ENCODE data around the gene C1QTNF3. TPM values are rescaled to one million over a fixed set of nuclear protein-coding genes. Genes with fewer than 3 reads are reported as not detected.
"Not testable (repeated sequence)": the region's sequence is repeated elsewhere in the genome, so short reads cannot be mapped to it uniquely, and the experiment has no call there.

The C1QTNF3 gene, protein sequence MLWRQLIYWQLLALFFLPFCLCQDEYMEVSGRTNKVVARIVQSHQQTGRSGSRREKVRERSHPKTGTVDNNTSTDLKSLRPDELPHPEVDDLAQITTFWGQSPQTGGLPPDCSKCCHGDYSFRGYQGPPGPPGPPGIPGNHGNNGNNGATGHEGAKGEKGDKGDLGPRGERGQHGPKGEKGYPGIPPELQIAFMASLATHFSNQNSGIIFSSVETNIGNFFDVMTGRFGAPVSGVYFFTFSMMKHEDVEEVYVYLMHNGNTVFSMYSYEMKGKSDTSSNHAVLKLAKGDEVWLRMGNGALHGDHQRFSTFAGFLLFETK
- total RNA-seq (10 to 100 TPM in 1 of 7 donors, 1 to 10 TPM in 6; 2.7 to 10.7 (median 5.8) TPM), polyA plus RNA-seq (1 to 10 TPM; 3.7 to 9.7 (median 6.9) TPM)
- long read RNA-seq, donor 1, partial matches to known transcripts = 0 of 1 reads
- long read RNA-seq, donor 1, other reads (novel, unspliced or antisense) = 0 of 1 reads
- long read RNA-seq, donor 2, partial matches to known transcripts = 0 of 3 reads
- long read RNA-seq, donor 2, other reads (novel, unspliced or antisense) = 0 of 3 reads

DNA sequence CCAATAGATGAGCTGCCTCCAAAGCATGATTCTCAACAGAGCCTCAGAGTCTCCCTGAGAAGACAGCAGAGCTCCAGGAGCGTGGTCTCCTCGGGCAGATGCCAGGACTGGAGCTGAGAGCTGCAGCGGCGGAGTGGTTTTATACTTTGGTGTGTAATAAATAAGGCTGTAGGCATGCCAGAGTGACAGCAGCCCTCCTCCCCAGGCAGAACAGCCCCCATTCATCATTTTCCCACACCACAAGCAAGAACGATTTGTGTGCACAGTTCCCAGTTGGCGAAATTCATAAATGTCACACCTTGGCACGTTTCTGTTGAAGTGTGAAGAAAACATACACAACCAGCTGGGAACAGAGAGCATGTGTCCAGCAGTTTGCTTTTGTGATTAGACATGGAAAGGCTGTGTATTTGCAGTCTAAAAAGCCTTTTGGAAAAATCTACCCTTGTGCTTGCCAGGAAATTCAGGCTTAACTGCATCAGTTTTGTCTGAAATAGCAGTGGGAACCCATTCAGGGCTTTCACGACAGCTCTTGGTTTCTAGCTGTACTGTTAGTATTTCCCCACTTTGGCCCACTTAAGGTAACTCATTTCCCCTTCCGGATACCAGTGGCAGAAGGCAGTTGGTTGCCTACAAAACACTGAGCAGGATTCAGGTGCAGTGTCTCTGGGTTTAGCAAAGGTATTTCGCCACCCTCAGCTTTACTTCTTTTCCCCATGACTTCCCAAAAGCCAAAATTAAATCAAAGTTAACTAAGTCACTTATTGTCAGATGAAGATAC is at the start of gene C1QTNF3:
TSS of gene C1QTNF3 (minus strand) at position 115 of the 778 bp plus-strand sequence. CDS start at position 27, 88 bp downstream.
- Histone ChIP-seq H3K9me3 (no peaks in the 10 kb centered on the region), H3K27me3 (replicated peaks in 1 of 7) (no peaks in the 10 kb centered on the region), H3K4me1 (peaks cover 0 to 46% (median 24%) of the 10 kb centered on the region in 6 donors), H3K36me3 (no peaks in the 10 kb centered on the region), H3K27ac (peak within 1 kb of the TSS in 4 of 8 donors; percentile 50 to 60 (median 54)), H3K4me3 (no peak within 1 kb of the TSS)
- intact Hi-C loops (cut with DNase I; ENCODE audit: low total_unique reads) = no loop called here
- TF ChIP-seq POLR2AphosphoS5 (IDR thresholded peaks at IDR 0.05) (no peak), POLR2A (IDR thresholded peaks at IDR 0.05) (no peak), CTCF (IDR thresholded peaks at IDR 0.05 in 8 of 11, conservative IDR thresholded peaks at IDR 0.05 in 3 of 11) (no peak)
- DNase-seq = no peak
- WGBS, 5 donors = 39 to 62% (median 48%) methylated on average over 10 of the region's 10 CpGs

GRCh38 chr5:34091039-34091438 is 48.0 kb upstream of the C1QTNF3 start:
- H3K4me3 ChIP-seq; H3K27ac ChIP-seq; H3K4me1 ChIP-seq; H3K36me3 ChIP-seq; H3K9me3 ChIP-seq; DNase-seq; H3K27me3 ChIP-seq (replicated peaks in 1 of 7); intact Hi-C loops (cut with DNase I; ENCODE audit: low total_unique reads): not testable (repeated sequence)
- whole genome bisulfite sequencing, 5 donors = 91 to 96% (median 94%) methylated on average over 7 of the region's 7 CpGs

DNA sequence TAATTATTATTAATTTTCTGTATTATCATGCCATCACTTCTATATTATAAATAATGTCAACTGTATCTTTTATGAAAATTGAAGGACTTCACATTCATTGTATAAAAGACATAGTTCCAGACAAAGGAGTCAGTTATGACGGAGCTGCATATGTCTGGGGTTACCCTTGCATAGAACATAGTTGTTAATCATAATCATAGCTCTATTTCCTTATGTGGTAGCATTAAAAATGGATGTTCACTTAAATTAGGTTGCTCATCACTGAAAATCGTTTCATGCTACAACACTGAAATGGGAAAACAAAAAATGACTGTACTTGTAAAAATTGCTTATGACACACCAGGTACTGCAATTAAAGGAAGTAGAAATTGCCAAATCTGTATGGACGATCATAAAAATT is 46.8 kb upstream of the C1QTNF3 start:
- H3K9me3 ChIP-seq; DNase-seq; H3K4me3 ChIP-seq; H3K27me3 ChIP-seq (replicated peaks in 1 of 7); H3K27ac ChIP-seq; H3K36me3 ChIP-seq; intact Hi-C loops (cut with DNase I; ENCODE audit: low total_unique reads); H3K4me1 ChIP-seq: not testable (repeated sequence)
- 76 to 90% (median 80%) methylated on average over 2 of the region's 3 CpGs for WGBS, 5 donors

DNA sequence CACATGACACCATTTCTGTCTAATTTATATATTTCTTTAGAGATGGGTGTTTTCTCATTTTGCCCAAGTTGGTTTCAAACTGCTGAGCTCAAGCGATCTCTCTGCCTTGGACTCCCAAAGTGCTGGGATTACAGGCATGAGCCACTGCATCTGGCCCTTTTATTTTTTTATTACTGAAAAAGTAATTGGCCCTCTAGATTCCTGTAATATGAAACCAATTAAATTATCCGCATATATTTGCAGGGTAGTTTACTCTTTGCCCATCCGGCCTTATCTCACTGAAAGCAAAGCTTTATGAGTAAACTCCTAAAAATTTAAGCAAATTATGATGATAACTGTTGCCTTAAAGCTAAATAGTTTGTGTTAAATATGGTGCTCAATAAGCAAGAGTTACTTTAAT is 44.7 kb upstream of the C1QTNF3 start:
- WGBS, 5 donors = 93 to 99% (median 97%) methylated on average over 2 to 3 of the region's 3 CpGs
- H3K9me3 ChIP-seq; H3K4me1 ChIP-seq; H3K4me3 ChIP-seq; H3K27me3 ChIP-seq (replicated peaks in 1 of 7); H3K36me3 ChIP-seq; H3K27ac ChIP-seq; DNase-seq; intact Hi-C loops (cut with DNase I; ENCODE audit: low total_unique reads): not testable (repeated sequence)

GRCh38 chr5:34083898-34084297 is 40.9 kb upstream of the C1QTNF3 start:
- H3K4me3 ChIP-seq; DNase-seq; H3K9me3 ChIP-seq; H3K27me3 ChIP-seq (replicated peaks in 1 of 7); H3K27ac ChIP-seq; H3K4me1 ChIP-seq; intact Hi-C loops (cut with DNase I; ENCODE audit: low total_unique reads); H3K36me3 ChIP-seq: not testable (repeated sequence)
- WGBS, 5 donors = 73 to 85% (median 77%) methylated on average over 4 of the region's 4 CpGs

GRCh38 chr5:34079505-34079904 is 36.5 kb upstream of the C1QTNF3 start:
- not testable (repeated sequence) for DNase-seq
- 96 to 100% (median 98%) methylated on average over 2 of the region's 2 CpGs for WGBS, 5 donors

DNA sequence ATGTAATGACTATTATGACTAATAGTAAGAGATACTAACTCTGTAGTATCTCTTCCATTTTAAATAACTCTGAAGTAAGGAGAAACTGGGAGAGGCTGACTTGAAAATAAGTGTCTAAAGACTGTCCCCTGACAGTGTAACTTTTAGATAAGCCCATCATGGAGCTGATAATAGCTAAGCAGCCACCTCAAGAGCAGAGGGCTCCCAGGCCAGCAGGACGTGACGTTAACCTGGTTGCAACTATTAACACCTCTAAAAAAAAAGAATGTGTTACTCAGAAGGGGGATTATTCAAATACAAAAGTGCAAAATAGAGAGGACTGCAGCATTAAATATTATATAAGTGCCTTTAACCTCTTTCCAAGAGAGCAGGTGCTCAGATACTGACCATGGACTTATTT is 34.6 kb upstream of the C1QTNF3 start:
- DNase-seq; H3K27me3 ChIP-seq (replicated peaks in 1 of 7); H3K4me3 ChIP-seq; H3K27ac ChIP-seq; H3K36me3 ChIP-seq; H3K4me1 ChIP-seq; intact Hi-C loops (cut with DNase I; ENCODE audit: low total_unique reads); H3K9me3 ChIP-seq: not testable (repeated sequence)
- WGBS, 5 donors = 86 to 92% (median 89%) methylated on average over 2 of the region's 2 CpGs

More at GRCh38 chr5:34079505-34079904, 36.5 kb upstream of the C1QTNF3 start:
- H3K27ac ChIP-seq; H3K9me3 ChIP-seq; H3K27me3 ChIP-seq (replicated peaks in 1 of 7); H3K4me1 ChIP-seq; intact Hi-C loops (cut with DNase I; ENCODE audit: low total_unique reads); H3K4me3 ChIP-seq; H3K36me3 ChIP-seq: not testable (repeated sequence)

GRCh38 chr5:34076719-34077364 is 33.8 kb upstream of the C1QTNF3 start:
- DNase-seq; H3K9me3 ChIP-seq; H3K4me3 ChIP-seq; H3K27me3 ChIP-seq (replicated peaks in 1 of 7); H3K27ac ChIP-seq; H3K4me1 ChIP-seq; H3K36me3 ChIP-seq; intact Hi-C loops (cut with DNase I; ENCODE audit: low total_unique reads): not testable (repeated sequence)
- WGBS, 5 donors = 67 to 82% (median 79%) methylated on average over 2 to 5 of the region's 5 CpGs

DNA sequence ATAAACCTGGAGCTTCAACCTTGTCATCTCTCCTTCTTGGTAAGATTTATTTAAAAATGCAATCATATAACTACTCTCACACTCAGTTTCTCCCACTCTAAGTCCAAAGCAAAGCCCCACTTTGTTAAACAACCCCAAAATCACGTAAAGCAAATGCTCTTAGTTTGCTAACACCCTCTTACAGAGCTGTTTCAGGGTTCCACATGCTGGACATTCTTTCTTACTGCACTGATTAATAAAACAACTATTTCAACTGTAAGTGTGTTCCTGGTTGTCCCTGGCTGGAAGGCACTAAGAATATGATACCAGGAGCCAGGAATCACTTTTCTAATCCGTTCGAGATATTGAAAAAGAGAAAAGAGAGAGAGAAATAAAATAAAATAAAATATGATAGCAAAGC is 31.5 kb upstream of the C1QTNF3 start:
- WGBS, 5 donors = 90 to 98% (median 94%) methylated on average over 3 of the region's 3 CpGs
- intact Hi-C loops (cut with DNase I; ENCODE audit: low total_unique reads); H3K4me1 ChIP-seq; DNase-seq; H3K27ac ChIP-seq; H3K27me3 ChIP-seq (replicated peaks in 1 of 7); H3K9me3 ChIP-seq; H3K4me3 ChIP-seq; H3K36me3 ChIP-seq: not testable (repeated sequence)
